Transverse colon (tissue), 4 donors: ENCODE data around the gene DGUOK. TPM values are rescaled to one million over a fixed set of nuclear protein-coding genes. Genes with fewer than 3 reads are reported as not detected.

ENCODE experiments used
- DNase-seq: peaks from one replicate; pipeline ENCODE4 v3.0.0-alpha.2; 2019
- H3K27ac ChIP-seq, 4 donors: fragments of 200-600 bp; sonication (generic); 2 replicates each; pipeline ENCODE4 v1.5.1; 2016 to 2018; ENCODE audit warnings: inconsistent platforms in 4 of 4
- H3K27me3 ChIP-seq: fragments of 200-600 bp; sonication (generic); 2 replicates; pipeline ENCODE4 v1.5.1; 2017; ENCODE audit warnings: inconsistent platforms
- H3K36me3 ChIP-seq, 4 donors: fragments of 200-600 bp; sonication (generic); 2 replicates each; pipeline ENCODE4 v1.5.1; 2017 to 2019; ENCODE audit warnings: inconsistent platforms in 4 of 4
- H3K4me1 ChIP-seq, 4 donors: fragments of 200-600 bp; sonication (generic); 2 replicates each; pipeline ENCODE4 v1.5.1; 2017 to 2020; ENCODE audit warnings: inconsistent platforms in 4 of 4
- H3K4me3 ChIP-seq, 4 donors: fragments of 200-600 bp; sonication (generic); 1 replicate in 1 of 4; 2 replicates in 3 of 4; pipeline versions ENCODE4 v1.5.1 to v1.6.1; 2017 to 2019; ENCODE audit warnings: inconsistent platforms in 4 of 4
- H3K9me3 ChIP-seq, 2 donors: fragments of 200-600 bp; sonication (generic); 2 replicates each; pipeline ENCODE4 v1.5.1; 2017 to 2019; ENCODE audit warnings: inconsistent platforms in 2 of 2
- CTCF ChIP-seq, 5 experiments: fragments of 200-600 bp in 3 of 5; fragments of 450-650 bp in 2 of 5; sonication (generic) in 3 of 5; IDR thresholded peaks; 1 replicate in 2 of 5; 2 replicates in 3 of 5; pipeline ENCODE4 v1.5.1; 2016 to 2017; ENCODE audit warnings: antibody characterized with exemption in 5 of 5, inconsistent platforms in 3 of 5, mild to moderate bottlenecking in 2 of 5, moderate library complexity in 1 of 5
- EP300 ChIP-seq: sonication (generic); formaldehyde crosslinking; IDR thresholded peaks from one replicate; pipeline ENCODE4 v1.6.1; 2017; ENCODE audit warnings: antibody characterized with exemption, low read depth
- POLR2A ChIP-seq: fragments of 450-650 bp; IDR thresholded peaks from one replicate; pipeline ENCODE4 v1.6.1; 2016; ENCODE audit warnings: antibody characterized with exemption, mild to moderate bottlenecking, moderate library complexity
- POLR2AphosphoS5 ChIP-seq, 3 donors: sonication (generic); formaldehyde crosslinking; IDR thresholded peaks; one replicate each; pipeline ENCODE4 v1.6.1; 2016; ENCODE audit warnings: antibody characterized with exemption in 3 of 3
- WGBS, 2 donors: methylation state at CpG; one replicate each; pipeline ENCODE4 v1.1.5; 2018; ENCODE audit warnings: low coverage in 1 of 2; 5-methylcytosine and 5-hydroxymethylcytosine counted together
- in situ Hi-C, 4 donors: fragments of 200-750 bp; cut with MboI; loops; one replicate each; pipeline versions ENCODE4 v1.15.0 to v1.15.1; 2017; ENCODE audit warnings: low sequenced_read_pairs in 3 of 4, low pct_ligation_motif_present in 1 of 4, low pct_unique_long_range_greater_than_20kb in 1 of 4
- intact Hi-C: fragments of 100-400 bp; cut with DNase I; formaldehyde crosslinking; loops from one replicate; pipeline ENCODE4 v1.15.1; 2023; ENCODE audit warnings: low total_unique reads
- total RNA-seq, 4 donors: library from RNA; depleted of rRNA; stranded (reverse); fragments of >200 nt; gene quantifications; one replicate each; pipeline ENCODE4 v1.1.0, GENCODE V29; 2016

The DGUOK gene
- total RNA-seq, 4 donors from 2014 or later, result 27.3 to 49.7 (median 40.3) TPM

- 61 to 100% methylated on average over 2 to 9 of the region's 9 CpGs for WGBS, 2 donors
- TF ChIP-seq EP300, result no peak
- no peak for TF ChIP-seq CTCF (IDR thresholded peaks at IDR 0.05)
- TF ChIP-seq POLR2AphosphoS5 (IDR thresholded peaks at IDR 0.05), result peak in 1 of 3 donors; percentile 14
- no peak for TF ChIP-seq POLR2A
- no peak for DNase-seq
Observed at GRCh38 chr2:73893764-73894474, 32.8 kb upstream of the DGUOK start.

GRCh38 chr2:73894475-73894850, 32.2 kb upstream of the DGUOK start:
- whole genome bisulfite sequencing, 2 donors, result 76% methylated on average over 2 of the region's 2 CpGs; no CpG with 5 or more reads in 1 of the 2 donors
- Histone ChIP-seq H3K27ac (peak overlapping the region; percentile 78 to 89 (median 88)), H3K4me3 (peak overlapping the region; percentile 20 to 42 (median 34)), H3K36me3 (no peaks in the 10 kb centered on the region), H3K9me3 (no peaks in the 10 kb centered on the region), H3K4me1 (peaks cover 0 to 7% (median 0%) of the 10 kb centered on the region in 4 donors), H3K27me3 (no peaks in the 10 kb centered on the region)
- in situ Hi-C loops, result no loop called here
- TF ChIP-seq CTCF (IDR thresholded peaks at IDR 0.05), result no peak
- TF ChIP-seq POLR2AphosphoS5 (IDR thresholded peaks at IDR 0.05), result no peak
- no peak for TF ChIP-seq EP300
- no peak for TF ChIP-seq POLR2A
- intact Hi-C loops, result loop anchor here (10.0 kb wide), 1 partner anchor 60 kb away; no protein-coding TSS in a partner anchor
- no peak for DNase-seq

More at GRCh38 chr2:73893764-73894474, 32.8 kb upstream of the DGUOK start:
- H3K27ac ChIP-seq, result peak overlapping the region; percentile 78 to 89 (median 88)
- in situ Hi-C loops, result no loop called here
- peak overlapping the region; percentile 20 to 42 (median 34) for H3K4me3 ChIP-seq
- H3K27me3 ChIP-seq, result no peaks in the 10 kb centered on the region
- intact Hi-C loops, result loop anchor here (10.0 kb wide), 1 partner anchor 59 kb away; no protein-coding TSS in a partner anchor
- peaks cover 0 to 7% (median 0%) of the 10 kb centered on the region in 4 donors for H3K4me1 ChIP-seq
- no peaks in the 10 kb centered on the region for H3K9me3 ChIP-seq
- H3K36me3 ChIP-seq, result no peaks in the 10 kb centered on the region

- Histone ChIP-seq H3K4me1 (peaks cover 0 to 7% (median 0%) of the 10 kb centered on the region in 4 donors), H3K27me3 (no peaks in the 10 kb centered on the region), H3K9me3 (no peaks in the 10 kb centered on the region), H3K36me3 (no peaks in the 10 kb centered on the region), H3K4me3 (peak overlapping the region; percentile 20 to 42 (median 34)), H3K27ac (peak overlapping the region; percentile 78 to 89 (median 88))
- TF ChIP-seq EP300 (no peak), POLR2AphosphoS5 (IDR thresholded peaks at IDR 0.05) (peak in 1 of 3 donors; percentile 35), POLR2A (peak; percentile 11)
- WGBS, 2 donors, result 80 to 83% methylated on average over 4 to 6 of the region's 6 CpGs
- in situ Hi-C loops (no loop called here), intact Hi-C loops (loop anchor here (10.0 kb wide), 1 partner anchor 60 kb away; no protein-coding TSS in a partner anchor)
- no peak for DNase-seq
Observed at GRCh38 chr2:73894877-73895276, 31.8 kb upstream of the DGUOK start.

GRCh38 chr2:73895473-73895872, 31.2 kb upstream of the DGUOK start:
- peak overlapping the region in 3 of 4 donors; percentile 33 to 42 (median 35) for H3K4me3 ChIP-seq
- no peaks in the 10 kb centered on the region for H3K36me3 ChIP-seq
- DNase-seq, result no peak
- no peaks in the 10 kb centered on the region for H3K27me3 ChIP-seq
- in situ Hi-C loops (no loop called here), intact Hi-C loops (loop anchor here (10.0 kb wide), 1 partner anchor 61 kb away; no protein-coding TSS in a partner anchor)
- peaks cover 0 to 7% (median 0%) of the 10 kb centered on the region in 4 donors for H3K4me1 ChIP-seq
- no peaks in the 10 kb centered on the region for H3K9me3 ChIP-seq
- TF ChIP-seq EP300 (no peak), CTCF (IDR thresholded peaks at IDR 0.05) (no peak), POLR2A (no peak), POLR2AphosphoS5 (IDR thresholded peaks at IDR 0.05) (no peak)
- peak overlapping the region; percentile 78 to 89 (median 88) for H3K27ac ChIP-seq
- WGBS, 2 donors, result 52 to 64% methylated on average over 6 to 9 of the region's 9 CpGs
